ENCODE results near the gene DDX42.
"Not testable (repeated sequence)": the region's sequence is repeated elsewhere in the genome, so short reads cannot be mapped to it uniquely, and the experiment has no call there.

The DDX42 gene

DNA sequence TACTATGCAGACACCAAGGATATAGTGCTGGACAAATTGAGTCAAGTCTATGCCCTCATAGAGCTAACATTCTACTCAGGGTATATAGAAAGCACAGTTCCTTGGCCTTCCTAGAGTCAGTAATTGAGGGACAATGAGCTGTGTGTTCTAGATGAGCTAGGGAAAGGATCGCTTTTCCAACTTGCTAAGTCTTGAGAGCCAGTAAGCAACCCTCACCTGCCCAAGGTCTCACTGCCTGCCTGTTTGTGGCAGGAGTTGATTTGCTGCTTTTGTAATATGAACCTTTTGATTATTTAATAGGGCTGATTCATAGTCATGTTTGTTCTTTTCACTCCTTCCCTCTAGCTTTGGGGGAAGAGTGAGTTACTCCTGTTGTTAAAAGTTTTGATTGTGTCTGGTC is 6.5 kb downstream of the DDX42 start:
- DNase-seq = no peak

DNA sequence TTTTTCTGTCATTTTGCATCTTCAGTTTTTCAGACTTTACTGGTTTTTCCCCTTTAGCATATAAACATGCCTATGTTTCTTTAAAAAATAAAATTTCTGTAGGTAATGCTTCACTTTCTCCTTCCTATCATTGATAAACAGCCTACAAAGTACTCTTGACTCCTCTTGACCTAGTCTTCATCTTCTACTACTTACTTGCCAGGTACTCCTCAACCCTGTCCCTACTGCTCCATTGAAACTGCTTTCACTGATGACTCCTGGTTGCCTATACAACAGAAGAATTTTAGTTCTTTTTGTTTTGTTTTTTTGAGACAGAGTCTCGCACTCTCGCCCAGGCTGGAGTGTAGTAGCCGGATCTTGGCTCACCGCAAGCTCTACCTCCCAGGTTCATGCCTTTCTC is 7.0 kb downstream of the DDX42 start:
- no peak for DNase-seq

DNA sequence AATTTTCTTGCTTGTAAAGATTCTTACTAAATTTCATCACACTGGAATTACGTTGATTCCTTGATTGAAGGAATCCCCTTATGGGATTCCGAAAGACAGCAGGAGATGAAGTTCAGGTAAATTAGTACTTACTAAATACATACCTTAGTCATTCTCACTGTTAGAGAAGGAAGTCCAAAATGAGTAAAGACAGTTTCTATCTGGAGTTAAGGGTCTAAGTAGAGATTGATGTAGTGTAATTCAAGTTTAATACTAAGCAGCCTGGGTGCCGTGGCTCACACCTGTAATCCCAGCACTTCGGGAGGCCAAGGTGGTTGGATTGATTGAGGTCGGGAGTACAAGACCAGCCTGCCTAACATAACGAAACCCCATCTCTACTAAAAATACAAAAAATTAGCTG is 9.6 kb downstream of the DDX42 start:
- no peak for DNase-seq

DNA sequence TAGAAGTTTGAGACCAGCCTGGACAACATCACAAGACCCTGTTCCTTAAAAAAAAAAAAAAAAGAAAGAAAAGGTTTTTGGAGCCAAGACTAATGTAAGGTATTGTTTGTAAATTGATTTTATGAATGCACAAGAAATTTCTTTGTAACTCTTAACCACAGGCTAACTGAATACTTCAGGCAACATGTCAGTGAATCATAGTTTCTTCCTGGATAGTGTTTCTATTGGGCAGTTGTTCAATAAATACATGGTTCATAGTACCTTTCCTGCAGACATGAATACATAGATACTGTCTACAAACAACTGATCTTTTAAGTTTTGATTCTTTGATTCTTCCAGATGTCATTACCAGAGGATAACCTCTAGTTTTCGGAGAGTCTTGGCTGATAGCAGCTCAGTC is 11.6 kb downstream of the DDX42 start:
- DNase-seq = no peak

DNA sequence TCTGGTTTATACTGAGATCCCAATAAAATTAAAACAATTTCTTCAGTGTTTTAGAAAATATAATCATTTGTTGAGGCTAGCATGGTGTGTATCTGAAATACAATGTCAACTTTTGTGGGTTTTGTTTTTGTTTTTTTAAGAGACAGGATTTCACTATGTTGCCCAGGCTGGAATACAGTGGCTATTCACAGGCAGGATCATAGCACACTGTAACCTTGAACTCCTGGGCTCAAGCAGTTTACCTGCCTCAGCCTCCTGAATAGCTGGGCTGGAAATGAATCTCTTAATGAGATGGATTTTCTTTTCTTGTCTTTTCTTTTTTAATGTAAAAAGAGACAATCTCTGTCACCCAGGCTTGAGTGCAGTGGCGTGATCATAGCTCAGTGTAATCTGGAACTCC is 12.1 kb downstream of the DDX42 start:
- DNase-seq = no peak

DNA sequence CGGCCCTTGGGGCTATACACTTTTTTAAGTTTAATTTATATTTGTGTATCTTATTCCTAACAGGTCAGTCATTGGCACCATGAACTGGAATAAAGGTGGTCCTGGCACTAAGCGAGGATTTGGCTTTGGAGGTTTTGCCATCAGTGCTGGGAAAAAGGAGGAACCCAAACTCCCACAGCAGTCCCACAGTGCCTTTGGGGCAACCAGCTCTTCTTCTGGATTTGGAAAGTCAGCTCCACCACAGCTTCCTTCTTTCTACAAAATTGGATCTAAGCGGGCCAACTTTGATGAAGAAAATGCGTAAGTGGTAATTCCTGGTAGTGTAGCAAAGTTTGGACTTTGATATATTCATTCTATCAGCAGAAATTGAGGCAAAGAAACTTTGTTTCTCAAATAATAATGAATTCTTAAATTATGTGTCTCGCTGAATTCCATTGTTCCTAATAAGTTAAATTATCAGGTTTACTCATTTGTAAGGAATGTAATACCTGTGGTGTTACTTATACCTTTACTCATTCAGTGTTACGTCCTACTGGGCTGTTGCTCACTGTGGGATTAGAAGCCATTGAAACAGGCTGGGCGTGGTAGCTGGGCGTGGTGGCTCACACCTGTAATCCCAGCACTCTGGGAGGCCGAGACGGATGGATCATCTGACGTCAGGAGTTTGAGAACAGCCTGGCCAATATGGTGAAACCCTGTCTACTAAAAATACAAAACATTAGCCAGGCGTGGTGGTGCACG is 13.2 kb downstream of the DDX42 start:
- no peak for DNase-seq

DNA sequence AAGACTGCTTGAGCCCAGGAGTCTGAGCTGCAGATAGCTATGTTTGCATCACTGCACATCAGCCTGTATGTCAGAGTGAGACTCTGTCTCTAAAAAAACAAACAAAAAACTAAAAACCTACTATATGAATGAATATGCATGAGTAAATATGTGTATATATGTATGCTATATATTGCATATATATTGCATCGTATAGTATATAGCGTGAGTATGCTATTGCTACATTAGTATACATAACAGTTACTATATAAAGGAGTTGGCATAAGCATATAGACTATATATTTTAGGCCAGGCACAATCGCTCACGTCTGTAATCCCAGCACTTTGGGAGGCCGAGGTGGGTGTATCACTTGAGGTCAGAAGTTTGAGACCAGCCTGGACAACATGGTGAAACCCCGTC is 16.1 kb downstream of the DDX42 start:
- no peak for DNase-seq

DNA sequence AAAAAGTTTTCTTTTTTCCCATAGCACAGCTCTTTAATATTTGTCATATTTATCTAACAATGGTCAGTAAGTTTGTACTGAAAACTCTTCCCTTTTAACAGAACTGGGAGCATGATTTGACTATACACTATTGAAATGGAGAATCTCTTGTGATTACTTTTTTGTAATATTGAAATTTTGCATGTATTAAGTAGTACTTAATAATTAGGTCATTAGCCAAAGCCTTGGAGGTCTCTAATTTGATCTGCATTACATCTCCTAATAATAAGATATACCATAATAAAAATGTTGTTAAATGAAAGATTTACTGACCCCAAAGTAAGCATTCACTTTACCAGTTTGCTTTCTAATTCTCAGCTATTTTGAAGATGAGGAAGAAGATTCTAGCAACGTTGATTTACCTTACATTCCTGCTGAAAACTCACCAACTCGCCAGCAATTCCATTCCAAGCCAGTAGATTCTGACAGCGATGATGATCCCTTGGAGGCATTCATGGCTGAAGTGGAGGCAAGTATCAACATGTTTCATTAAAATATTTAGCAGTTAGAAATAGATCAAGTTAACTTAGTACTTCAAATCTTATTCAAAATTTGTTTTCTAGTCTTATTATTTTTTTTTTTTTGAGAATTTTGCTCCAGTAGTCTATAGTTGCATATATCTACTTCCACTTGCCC is 18.2 kb downstream of the DDX42 start:
- DNase-seq = no peak

DNA sequence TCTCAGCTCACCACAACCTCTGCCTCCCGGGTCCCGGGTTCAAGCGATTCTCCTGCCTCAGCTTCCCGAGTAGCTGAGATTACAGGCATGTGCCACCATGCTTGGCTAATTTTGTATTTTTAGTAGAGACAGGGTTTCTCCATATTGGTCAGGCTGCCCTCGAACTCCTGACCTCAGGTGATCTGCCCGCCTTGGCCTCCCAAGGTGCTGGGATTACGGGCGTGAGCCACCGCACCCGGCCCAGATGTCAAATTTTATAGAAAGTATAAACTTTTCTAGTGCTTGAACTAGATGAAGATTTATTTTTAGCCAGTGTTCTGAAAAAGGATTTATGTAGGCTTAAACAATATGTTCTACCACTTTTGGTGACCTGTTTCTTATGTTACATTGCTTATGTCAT is 22.4 kb downstream of the DDX42 start:
- DNase-seq = not testable (repeated sequence)

DNA sequence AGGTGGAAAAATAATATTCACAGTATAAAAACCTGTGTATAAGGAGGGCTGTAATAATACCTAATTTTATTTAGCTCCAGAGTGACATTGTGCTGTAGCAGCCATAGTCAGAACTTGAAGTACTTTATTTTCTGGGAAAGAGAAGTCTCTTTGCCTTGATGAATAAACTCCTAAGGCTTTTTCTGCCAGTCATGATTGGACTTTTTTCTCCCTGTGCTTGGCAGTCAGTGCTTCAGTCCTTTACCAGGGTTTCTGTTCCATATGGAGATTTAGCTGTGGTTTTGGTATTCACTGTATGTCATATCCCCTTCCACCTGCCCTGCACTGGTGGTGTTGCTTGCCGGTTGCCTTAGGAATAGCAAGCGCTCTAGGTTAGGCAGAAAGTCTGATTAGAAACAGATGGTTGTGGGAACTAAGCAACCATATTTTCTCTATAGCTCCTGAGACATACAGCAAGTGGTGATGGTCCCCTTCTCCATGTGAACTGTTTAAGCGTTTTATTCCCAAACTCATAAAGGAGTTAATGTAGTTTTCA is 24.7 kb downstream of the DDX42 start:
- no peak for DNase-seq

DNA sequence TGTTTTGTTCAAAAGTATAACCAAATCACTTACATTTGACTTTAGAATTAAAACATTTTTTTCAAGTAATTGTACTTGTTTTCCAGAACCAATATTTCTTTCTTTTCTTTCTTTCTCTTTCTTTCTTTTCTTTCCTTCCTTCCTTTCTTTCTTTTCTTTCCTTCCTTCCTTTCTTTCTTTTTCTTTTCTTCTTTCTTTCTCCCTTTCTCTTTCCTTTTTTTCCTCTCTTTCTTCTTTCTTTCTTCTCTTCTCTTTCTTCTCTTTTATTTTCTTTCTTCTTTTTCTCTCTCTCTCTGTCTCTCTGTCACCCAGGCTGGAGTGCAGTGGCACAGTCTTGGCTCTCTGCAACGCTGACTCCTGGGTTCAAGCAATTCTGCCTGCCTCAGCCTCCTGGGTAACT is 26.8 kb downstream of the DDX42 start:
- no peak for DNase-seq

DNA sequence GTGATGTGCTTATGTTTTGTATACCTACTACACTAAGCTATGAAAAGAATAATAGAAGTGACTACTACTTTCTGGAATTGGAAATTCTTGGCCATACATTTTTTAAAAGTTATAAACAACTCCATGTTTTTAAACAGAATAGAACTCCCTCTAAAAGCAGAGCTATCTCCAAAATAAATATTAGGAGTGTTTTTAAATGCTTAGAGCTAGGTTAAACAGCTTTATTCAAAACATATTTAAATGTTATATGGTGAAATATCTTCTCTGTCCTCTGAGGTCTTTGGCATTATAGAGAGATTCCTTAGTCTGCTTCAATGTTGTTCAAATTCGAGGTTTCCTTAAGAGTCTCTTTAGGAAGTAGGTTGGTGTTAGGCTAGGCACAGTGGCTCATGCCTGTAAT is 30.4 kb downstream of the DDX42 start:
- DNase-seq = no peak

DNA sequence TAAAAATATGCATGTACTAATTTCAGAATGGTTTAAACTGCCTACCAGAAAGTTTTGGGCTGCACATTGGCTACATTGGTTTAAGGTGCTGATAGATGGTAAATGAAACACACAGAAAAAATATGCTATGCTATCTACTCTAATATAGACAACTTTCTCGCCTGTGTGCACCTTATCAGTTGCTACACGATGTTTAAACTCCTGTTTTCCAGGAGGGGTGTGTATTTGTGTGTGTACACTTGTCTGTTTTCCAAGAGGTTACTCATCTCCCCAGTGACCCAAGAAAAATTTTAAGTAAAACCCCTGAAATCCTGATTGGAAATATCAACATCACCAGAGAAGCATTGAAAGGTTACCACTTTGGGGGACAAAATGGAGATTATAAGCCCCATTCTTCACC is 31.6 kb downstream of the DDX42 start:
- no peak for DNase-seq

DNA sequence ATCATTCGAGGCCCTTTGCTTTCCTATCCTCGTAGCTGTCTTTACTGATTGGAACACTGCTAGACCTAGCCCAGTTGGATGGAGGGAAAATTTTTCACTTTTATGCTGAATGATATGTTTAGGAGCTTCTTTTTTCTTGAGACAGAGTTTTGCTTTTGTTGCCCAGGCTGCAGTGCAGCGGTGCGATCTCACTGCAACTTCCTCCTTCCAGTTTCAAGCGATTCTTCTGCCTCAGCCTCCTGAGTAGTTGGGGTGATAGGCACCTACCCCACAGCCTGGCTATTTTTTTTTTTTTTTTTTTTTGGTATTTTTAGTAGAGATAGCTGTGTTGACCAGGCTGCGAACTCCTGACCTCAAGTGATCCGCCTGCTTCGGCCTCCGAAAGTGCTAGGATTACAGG is 36.0 kb downstream of the DDX42 start:
- DNase-seq = no peak

DNA sequence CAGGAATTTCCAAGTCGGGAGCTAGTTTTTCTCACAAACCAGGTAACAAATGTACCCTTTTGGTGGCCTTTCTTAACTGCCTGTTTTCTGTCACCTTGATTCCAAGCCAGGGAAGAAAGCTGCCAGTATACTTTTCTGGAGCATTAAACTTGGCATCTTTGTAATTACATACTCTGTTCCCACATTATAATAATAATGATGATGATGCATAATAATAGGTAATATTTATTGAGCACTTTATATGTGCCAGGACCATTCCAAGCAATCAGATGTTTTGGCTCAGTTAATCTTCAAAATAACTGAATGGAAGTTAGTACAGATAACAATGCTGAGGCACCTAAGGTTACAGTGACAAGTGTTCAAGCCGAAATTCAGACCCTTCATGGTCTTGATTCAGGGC is 42.2 kb downstream of the DDX42 start:
- no peak for DNase-seq

DNA sequence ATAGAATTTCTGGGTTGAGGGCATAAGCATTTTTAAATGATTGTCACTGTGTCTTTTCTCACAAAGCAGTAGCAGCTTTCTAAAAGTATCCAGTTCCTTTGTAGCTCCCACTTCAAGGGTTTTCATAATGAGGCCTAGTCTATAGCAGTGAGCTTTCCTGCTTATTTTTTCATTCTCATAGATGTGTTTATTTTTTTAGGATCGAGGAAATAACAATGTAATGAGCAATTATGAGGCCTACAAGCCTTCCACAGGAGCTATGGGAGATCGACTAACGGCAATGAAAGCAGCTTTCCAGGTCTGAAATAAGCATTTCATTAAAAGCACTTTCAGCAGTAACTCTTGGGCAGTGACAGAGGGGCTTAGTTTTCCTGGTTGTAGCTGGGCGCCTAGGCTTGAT is 42.7 kb downstream of the DDX42 start:
- no peak for DNase-seq

DNA sequence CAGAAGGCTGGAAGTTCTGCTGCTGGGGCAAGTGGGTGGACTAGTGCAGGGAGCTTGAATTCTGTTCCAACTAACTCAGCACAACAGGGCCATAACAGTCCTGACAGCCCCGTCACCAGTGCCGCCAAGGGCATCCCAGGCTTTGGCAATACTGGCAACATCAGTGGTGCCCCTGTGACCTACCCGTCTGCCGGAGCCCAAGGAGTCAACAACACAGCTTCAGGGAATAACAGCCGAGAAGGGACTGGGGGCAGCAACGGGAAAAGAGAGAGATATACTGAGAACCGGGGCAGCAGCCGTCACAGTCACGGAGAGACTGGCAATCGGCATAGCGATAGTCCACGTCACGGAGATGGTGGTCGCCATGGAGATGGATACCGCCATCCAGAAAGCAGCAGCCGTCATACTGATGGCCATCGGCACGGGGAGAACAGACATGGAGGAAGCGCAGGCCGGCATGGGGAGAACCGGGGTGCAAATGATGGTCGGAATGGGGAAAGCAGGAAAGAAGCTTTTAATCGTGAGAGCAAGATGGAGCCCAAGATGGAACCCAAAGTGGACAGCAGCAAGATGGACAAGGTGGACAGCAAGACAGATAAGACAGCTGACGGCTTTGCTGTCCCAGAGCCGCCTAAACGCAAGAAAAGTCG is 43.9 kb downstream of the DDX42 start:
- no peak for DNase-seq

DNA sequence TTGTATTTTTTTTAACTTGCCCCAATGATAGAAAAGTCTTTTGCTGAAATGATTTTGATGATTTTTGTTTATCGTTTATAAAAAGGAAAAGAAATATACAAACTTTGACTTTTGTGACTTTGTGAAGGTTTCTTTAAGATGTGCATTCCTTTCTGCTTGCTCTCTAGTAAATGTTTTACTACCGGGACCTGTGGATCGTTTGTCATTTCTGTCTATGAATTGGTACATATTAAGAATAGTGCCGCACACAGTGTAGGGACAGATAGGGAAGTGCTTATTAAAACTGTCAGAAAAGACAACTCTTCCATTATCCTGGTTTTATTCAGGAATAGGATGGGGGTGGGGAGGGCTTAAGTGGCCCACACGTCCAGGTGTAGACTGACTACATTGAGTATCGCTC is 45.2 kb downstream of the DDX42 start:
- DNase-seq = no peak

DNA sequence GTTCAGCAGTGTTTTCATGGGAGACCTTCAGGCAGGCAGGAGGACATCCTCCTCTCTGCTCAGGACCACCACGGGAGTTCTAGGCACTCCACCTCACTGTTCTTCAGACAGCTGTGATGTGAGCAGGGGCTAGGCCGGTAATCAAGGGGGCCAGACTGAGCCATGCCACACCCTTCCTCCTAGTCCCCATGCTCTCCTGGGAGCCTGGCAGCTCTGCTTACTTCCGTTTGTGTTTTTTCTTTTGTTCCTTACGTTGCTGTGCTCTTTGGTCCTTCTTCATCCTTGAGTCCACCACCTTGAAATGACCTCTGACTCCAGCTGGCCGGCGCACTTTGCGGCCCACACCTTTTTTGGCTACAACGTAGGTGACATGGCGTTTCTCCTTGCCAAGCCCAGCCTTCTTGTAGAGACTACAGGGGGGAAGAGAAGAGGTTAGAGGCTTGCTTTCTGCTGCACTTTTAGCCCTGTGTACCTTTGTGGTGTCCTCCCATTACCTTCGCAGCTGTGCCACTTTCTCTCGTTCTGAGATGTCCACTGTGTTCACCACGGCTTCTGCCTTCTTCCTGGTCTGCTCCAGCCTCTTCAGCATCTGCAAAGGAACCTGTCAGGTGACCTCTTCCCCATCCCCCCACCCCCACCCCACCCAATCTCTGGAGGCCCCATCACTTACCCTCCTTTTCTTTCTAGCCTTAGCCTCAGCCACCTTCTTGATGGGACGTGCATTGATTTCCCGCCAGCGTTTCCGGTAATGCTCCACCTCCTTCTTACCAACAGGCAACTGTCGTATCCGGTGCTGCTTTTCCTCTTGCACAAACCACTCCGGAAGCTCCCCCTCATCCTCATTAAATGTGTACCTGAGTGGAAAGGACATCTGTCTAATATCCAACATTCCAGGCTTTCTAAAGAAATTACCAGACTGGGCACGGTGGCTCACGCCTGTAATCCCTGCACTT is 45.9 kb downstream of the DDX42 start:
- DNase-seq = no peak

DNA sequence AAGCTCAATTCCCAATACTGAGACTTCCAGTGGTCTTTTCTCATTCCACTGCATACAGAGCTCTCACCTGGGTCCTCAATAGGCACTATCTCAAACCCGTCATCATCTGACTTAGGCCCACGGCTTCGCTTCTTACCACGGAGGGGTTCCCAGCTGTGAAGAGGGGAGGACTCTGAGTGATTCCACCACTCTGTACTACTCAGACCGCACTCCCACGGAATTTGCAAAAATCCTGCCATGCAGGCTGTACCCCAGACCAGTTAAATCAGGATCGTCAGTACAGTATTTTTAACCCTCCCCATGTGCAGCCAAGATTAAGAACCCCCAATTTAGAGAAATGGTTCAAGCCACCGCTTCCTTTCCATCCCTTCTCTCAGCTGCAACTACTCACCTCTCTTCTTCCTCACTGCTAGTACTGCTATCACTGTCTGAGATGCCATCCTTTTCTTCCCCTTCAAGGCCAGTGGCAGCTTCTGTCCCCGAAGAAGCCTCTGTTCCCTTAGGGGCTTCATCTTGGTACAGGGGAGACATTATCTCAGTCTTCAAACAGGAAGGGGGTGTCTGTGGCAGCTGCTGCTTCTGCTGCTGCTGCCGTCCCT is 47.1 kb downstream of the DDX42 start:
- DNase-seq = no peak

DNA sequence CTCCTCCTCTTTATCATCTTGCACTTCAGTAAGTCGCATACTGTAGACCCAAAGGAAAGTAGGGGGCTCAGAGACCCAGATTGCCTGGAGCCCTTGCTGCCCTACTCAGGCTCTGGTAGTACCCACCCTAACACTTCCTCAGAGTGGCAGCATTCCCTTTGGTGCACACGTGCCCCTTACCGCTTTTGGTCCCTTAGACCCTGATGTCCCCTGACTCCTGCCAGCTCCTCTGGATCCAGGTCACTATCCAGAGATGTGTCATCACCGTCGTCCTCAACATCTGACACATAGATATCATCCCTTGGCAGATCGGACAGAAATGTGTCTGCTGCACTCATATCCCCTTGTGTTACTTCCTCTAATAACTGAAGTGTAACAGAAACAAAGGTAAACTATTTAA is 47.8 kb downstream of the DDX42 start:
- DNase-seq = no peak
